ENCODE data around the gene CNIH3.

The CNIH3 gene

DNA sequence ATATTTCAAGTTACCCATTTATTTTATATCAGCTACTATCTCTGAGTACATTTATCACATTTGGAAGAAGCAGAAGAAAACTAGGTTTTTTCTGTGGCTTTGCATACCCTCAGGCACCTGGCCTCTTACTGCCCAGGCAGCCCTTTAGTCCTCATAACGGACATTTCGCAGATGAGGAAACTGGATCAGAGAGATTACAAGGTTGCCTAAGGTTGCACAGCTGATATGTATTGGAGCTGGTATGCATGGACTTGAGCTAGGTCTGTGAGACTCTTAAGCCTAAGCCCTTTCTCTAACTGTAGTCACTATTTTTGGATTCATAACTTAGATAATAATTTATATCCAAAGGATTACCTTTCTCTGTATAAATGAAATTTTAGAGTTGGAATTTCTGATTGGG, 4.0 kb downstream of the CNIH3 start:
- peaks cover 3% of the 10 kb centered on the region for H3K4me1 ChIP-seq (ENCODE audit: insufficient read depth, low read length)
- H3K4me3 ChIP-seq (ENCODE audit: low read length), result no peak overlapping the region
- H3K9me3 ChIP-seq (ENCODE audit: low read length), result no peaks in the 10 kb centered on the region
- H2AFZ ChIP-seq (ENCODE audit: low read depth, low read length), result no peak overlapping the region
- H3K27me3 ChIP-seq (ENCODE audit: insufficient read depth, low read length), result peaks cover 55% of the 10 kb centered on the region
- no peaks in the 10 kb centered on the region for H3K36me3 ChIP-seq (ENCODE audit: insufficient read depth, low read length)

DNA sequence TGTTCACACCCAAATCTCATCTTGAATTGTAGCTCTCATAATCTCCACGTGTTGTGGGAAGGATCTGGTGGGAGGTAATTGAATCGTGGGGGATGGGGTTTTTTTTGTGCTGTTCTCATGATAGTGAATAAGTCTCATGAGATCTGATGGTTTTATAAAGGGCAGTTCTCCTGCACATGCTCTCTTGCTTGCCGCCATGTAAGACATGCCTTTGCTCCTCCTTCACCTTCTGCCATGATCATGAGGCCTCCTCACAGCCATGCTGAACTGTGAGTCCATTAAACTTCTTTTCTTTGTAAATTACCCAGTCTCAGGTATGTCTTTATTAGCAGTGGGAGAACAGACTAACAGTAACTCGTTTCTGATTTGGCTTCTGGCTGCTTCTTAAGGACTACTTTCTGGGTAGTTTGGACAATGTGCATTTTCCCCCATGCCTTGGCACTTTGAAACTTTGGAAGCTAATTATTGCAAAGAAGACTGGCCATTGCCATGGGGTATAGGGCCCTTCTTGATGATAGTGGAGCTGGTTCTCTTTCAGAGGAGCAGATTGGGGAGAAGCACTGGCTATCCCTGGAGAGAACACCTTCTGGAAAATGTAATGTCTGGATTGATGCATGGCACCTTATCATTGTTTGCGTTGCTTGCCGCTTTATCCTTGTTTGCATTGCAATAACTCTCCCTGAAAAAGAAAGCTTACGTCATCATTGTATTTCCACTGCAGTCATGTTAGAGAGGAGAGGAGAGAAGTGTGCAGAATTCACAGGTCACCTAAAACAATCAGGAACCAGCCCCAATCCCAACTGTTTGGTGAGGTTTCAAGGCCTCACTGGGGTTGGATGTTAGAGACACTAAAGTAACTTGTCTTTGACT, 5.9 kb downstream of the CNIH3 start:
- no peaks in the 10 kb centered on the region for H3K4me1 ChIP-seq (ENCODE audit: insufficient read depth, low read length)
- H2AFZ ChIP-seq (ENCODE audit: low read depth, low read length), result no peak overlapping the region
- peaks cover 35% of the 10 kb centered on the region for H3K27me3 ChIP-seq (ENCODE audit: insufficient read depth, low read length)
- H3K36me3 ChIP-seq (ENCODE audit: insufficient read depth, low read length), result no peaks in the 10 kb centered on the region
- H3K4me3 ChIP-seq (ENCODE audit: low read length), result no peak overlapping the region
- H3K9me3 ChIP-seq (ENCODE audit: low read length), result no peaks in the 10 kb centered on the region

DNA sequence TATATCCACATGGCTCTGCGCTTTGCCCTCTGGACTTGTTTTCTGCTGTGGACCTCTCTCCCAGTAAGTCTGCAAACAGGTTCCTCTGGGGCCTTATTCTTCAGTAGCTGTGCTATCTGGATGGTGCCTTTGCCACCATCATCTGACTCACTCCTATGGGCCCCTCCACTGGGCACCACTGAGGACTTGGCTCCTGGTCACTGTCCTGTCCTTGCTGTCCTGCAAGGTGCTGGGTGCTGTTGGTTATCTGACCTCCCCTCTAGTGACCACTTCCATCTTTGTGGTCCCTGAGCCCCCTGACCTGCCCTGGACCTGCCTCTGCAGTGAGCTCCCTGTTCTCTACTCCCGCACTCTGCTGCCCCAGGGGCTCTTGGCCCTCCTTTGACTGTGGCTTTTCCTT, 6.7 kb downstream of the CNIH3 start:
- Histone ChIP-seq H3K4me3 (ENCODE audit: low read length) (no peak overlapping the region), H3K4me1 (ENCODE audit: insufficient read depth, low read length) (no peaks in the 10 kb centered on the region), H3K36me3 (ENCODE audit: insufficient read depth, low read length) (no peaks in the 10 kb centered on the region), H2AFZ (ENCODE audit: low read depth, low read length) (no peak overlapping the region), H3K27me3 (ENCODE audit: insufficient read depth, low read length) (peaks cover 27% of the 10 kb centered on the region), H3K9me3 (ENCODE audit: low read length) (no peaks in the 10 kb centered on the region)

- no peak overlapping the region for H2AFZ ChIP-seq (ENCODE audit: low read depth, low read length)
- H3K4me3 ChIP-seq (ENCODE audit: low read length), result no peak overlapping the region
- no peaks in the 10 kb centered on the region for H3K36me3 ChIP-seq (ENCODE audit: insufficient read depth, low read length)
- H3K9me3 ChIP-seq (ENCODE audit: low read length), result no peaks in the 10 kb centered on the region
- H3K27me3 ChIP-seq (ENCODE audit: insufficient read depth, low read length), result peaks cover 23% of the 10 kb centered on the region
- H3K4me1 ChIP-seq (ENCODE audit: insufficient read depth, low read length), result no peaks in the 10 kb centered on the region
Observed at GRCh38 chr1:224623310-224623714, 7.2 kb downstream of the CNIH3 start.

DNA sequence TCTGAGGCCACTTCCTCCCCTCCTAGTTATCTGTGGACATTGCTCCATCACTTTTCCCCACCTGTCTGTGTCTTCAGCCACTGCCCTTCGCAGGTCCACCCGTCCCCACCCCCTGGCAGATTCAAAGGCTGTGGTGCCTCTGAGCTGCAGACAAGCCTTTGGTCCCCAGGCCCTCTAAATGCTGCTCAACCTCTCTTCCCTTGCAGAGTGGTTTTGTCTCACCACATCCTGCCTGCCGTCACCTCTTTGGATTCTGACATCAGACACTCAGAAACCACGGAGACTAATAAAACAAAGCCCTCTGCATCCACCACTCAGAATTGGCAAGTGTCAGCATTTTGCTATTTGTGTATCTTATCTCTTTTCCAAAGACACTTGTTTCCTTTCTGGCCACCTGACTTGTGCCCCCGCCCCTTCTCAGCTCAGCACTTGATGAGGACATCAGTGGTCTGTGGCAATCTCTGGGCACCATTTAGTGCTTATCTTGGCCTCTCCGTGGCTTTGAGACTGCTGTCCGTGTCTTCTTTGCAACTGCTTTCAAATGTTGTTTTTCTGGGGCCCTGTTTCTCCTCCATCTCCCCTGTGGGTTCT, 7.7 kb downstream of the CNIH3 start:
- Histone ChIP-seq H2AFZ (ENCODE audit: low read depth, low read length) (no peak overlapping the region), H3K4me3 (ENCODE audit: low read length) (no peak overlapping the region), H3K36me3 (ENCODE audit: insufficient read depth, low read length) (no peaks in the 10 kb centered on the region), H3K4me1 (ENCODE audit: insufficient read depth, low read length) (no peaks in the 10 kb centered on the region), H3K27me3 (ENCODE audit: insufficient read depth, low read length) (peaks cover 17% of the 10 kb centered on the region), H3K9me3 (ENCODE audit: low read length) (no peaks in the 10 kb centered on the region)

DNA sequence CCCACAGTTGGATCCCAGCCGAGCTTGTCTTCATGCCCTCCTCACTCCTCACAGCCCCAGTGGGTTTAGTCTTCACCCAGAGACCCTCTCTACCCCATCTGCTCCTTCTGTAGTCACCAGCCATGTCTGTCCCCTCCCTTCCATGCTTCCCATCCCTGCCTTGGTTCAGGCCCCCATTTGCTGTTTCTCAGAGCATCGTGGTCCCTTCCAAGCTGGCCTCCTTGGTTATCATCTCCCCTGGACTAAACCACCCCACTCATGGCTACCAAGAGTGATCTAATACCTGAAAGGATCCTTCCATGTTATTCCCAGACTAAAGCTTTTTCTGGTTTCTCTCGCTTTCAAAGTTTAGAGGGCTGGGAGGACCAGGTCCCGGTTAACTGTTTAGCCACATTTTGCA, 8.3 kb downstream of the CNIH3 start:
- Histone ChIP-seq H2AFZ (ENCODE audit: low read depth, low read length) (no peak overlapping the region), H3K36me3 (ENCODE audit: insufficient read depth, low read length) (no peaks in the 10 kb centered on the region), H3K4me3 (ENCODE audit: low read length) (no peak overlapping the region), H3K4me1 (ENCODE audit: insufficient read depth, low read length) (no peaks in the 10 kb centered on the region), H3K27me3 (ENCODE audit: insufficient read depth, low read length) (peaks cover 11% of the 10 kb centered on the region), H3K9me3 (ENCODE audit: low read length) (no peaks in the 10 kb centered on the region)

DNA sequence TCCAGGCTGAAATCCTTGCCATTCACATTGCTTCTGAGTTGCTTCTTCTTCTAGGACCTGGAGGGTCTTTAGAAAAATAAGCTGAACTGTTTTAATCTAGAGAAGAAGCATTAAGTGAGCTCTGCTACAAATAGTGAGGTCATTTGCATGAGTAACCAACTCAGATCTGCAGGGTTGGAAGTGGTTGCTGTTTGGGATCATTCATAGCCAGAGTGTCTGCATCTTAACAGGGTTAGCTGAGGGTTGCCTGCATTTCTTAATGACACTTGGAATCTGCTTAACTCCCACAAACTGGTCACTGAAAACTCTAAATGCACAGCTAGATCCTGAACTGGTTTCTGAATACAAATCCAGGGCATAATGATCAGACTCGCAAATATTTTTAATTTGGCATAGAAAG, 9.9 kb downstream of the CNIH3 start:
- H3K4me1 ChIP-seq (ENCODE audit: insufficient read depth, low read length), result no peaks in the 10 kb centered on the region

GRCh38 chr1:224629965-224630364, 13.8 kb downstream of the CNIH3 start:
- no peak overlapping the region for H3K4me3 ChIP-seq (ENCODE audit: low read length)
- H3K36me3 ChIP-seq (ENCODE audit: insufficient read depth, low read length), result no peaks in the 10 kb centered on the region
- no peaks in the 10 kb centered on the region for H3K4me1 ChIP-seq (ENCODE audit: insufficient read depth, low read length)
- no peaks in the 10 kb centered on the region for H3K9me3 ChIP-seq (ENCODE audit: low read length)
- H3K27me3 ChIP-seq (ENCODE audit: insufficient read depth, low read length), result no peaks in the 10 kb centered on the region
- H2AFZ ChIP-seq (ENCODE audit: low read depth, low read length), result no peak overlapping the region

More for the DNA sequence above, 9.9 kb downstream of the CNIH3 start:
- no peaks in the 10 kb centered on the region for H3K9me3 ChIP-seq (ENCODE audit: low read length)
- no peaks in the 10 kb centered on the region for H3K36me3 ChIP-seq (ENCODE audit: insufficient read depth, low read length)
- no peak overlapping the region for H2AFZ ChIP-seq (ENCODE audit: low read depth, low read length)
- peaks cover 3% of the 10 kb centered on the region for H3K27me3 ChIP-seq (ENCODE audit: insufficient read depth, low read length)
- H3K4me3 ChIP-seq (ENCODE audit: low read length), result no peak overlapping the region

DNA sequence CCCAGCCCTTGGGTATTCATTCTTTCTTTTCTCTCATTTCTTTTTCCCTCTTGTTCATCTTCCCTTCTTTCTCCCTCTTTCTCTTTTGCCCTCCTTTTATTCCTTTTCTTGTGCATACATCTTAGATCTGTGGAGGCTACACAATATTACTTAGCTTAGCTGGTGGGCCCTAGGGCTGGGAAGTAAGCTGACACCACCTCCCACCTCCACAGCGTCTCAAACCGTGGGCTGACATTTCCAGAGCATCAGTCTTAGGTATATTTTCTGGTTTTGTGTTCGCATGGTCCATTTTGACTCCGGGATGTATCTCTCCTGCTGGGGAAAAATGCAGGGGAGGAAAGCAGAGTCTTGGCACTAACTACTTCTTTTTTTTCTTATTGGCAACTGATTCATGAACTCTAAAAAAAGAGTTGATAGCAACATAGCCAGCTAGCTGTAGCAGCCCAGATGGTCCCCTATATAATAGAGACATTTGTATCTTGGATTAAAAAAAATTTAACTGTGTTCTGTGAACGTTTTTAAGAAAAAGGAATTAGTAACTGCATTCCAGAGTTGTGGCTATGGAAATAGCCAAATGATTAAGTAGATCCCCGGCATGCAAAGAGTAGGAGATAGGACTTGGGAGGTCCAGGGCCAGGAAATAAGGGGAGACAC, 15.5 kb downstream of the CNIH3 start:
- H2AFZ ChIP-seq (ENCODE audit: low read depth, low read length), result no peak overlapping the region
- H3K9me3 ChIP-seq (ENCODE audit: low read length), result no peaks in the 10 kb centered on the region
- no peaks in the 10 kb centered on the region for H3K4me1 ChIP-seq (ENCODE audit: insufficient read depth, low read length)
- H3K36me3 ChIP-seq (ENCODE audit: insufficient read depth, low read length), result no peaks in the 10 kb centered on the region
- no peak overlapping the region for H3K4me3 ChIP-seq (ENCODE audit: low read length)
- no peaks in the 10 kb centered on the region for H3K27me3 ChIP-seq (ENCODE audit: insufficient read depth, low read length)

- Histone ChIP-seq H2AFZ (ENCODE audit: low read depth, low read length) (no peak overlapping the region), H3K9me3 (ENCODE audit: low read length) (no peaks in the 10 kb centered on the region), H3K4me1 (ENCODE audit: insufficient read depth, low read length) (no peaks in the 10 kb centered on the region), H3K4me3 (ENCODE audit: low read length) (no peak overlapping the region), H3K36me3 (ENCODE audit: insufficient read depth, low read length) (no peaks in the 10 kb centered on the region), H3K27me3 (ENCODE audit: insufficient read depth, low read length) (no peaks in the 10 kb centered on the region)
Observed at GRCh38 chr1:224632381-224632871, 16.3 kb downstream of the CNIH3 start.

GRCh38 chr1:224632921-224633321, 16.8 kb downstream of the CNIH3 start:
- no peaks in the 10 kb centered on the region for H3K36me3 ChIP-seq (ENCODE audit: insufficient read depth, low read length)
- H2AFZ ChIP-seq (ENCODE audit: low read depth, low read length), result no peak overlapping the region
- H3K27me3 ChIP-seq (ENCODE audit: insufficient read depth, low read length), result no peaks in the 10 kb centered on the region
- H3K4me1 ChIP-seq (ENCODE audit: insufficient read depth, low read length), result no peaks in the 10 kb centered on the region
- H3K9me3 ChIP-seq (ENCODE audit: low read length), result no peaks in the 10 kb centered on the region
- H3K4me3 ChIP-seq (ENCODE audit: low read length), result no peak overlapping the region

GRCh38 chr1:224635356-224635755, 19.2 kb downstream of the CNIH3 start:
- no peaks in the 10 kb centered on the region for H3K27me3 ChIP-seq (ENCODE audit: insufficient read depth, low read length)
- no peak overlapping the region for H3K4me3 ChIP-seq (ENCODE audit: low read length)
- no peak overlapping the region for H2AFZ ChIP-seq (ENCODE audit: low read depth, low read length)
- no peaks in the 10 kb centered on the region for H3K36me3 ChIP-seq (ENCODE audit: insufficient read depth, low read length)
- H3K4me1 ChIP-seq (ENCODE audit: insufficient read depth, low read length), result no peaks in the 10 kb centered on the region
- H3K9me3 ChIP-seq (ENCODE audit: low read length), result no peaks in the 10 kb centered on the region

DNA sequence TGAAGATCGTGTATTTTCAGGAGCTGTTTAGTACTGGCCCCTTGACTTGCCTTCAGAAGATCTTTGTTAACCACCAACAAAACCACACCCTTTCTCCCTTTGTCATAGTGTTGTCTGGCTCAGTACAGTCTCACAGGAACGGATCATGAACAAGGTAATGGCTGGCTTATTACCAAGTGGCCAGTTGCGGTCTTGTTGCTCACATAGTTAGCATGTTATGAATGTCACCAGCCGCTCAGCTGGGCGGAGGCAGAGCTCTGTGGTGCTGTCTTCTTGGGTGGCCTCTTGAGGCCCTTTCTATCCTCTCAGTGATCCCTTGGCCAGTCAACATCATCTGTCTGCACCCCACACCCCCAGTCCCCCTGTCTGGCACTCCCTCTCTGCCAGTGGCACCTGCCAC, 21.4 kb downstream of the CNIH3 start:
- no peaks in the 10 kb centered on the region for H3K27me3 ChIP-seq (ENCODE audit: insufficient read depth, low read length)
- H2AFZ ChIP-seq (ENCODE audit: low read depth, low read length), result no peak overlapping the region
- no peaks in the 10 kb centered on the region for H3K9me3 ChIP-seq (ENCODE audit: low read length)
- H3K36me3 ChIP-seq (ENCODE audit: insufficient read depth, low read length), result no peaks in the 10 kb centered on the region
- H3K4me3 ChIP-seq (ENCODE audit: low read length), result no peak overlapping the region
- no peaks in the 10 kb centered on the region for H3K4me1 ChIP-seq (ENCODE audit: insufficient read depth, low read length)
